VCaP (cell line): ENCODE results near the gene SV2B.

Experiments used
- H3K27ac ChIP-seq: fragments of 450-650 bp; 2 replicates; pipeline ENCODE4 v1.5.1; 2017
- TF ChIP-seq, protein P1 (sequence below): fragments of 450-650 bp; conservative IDR thresholded peaks from 2 replicates; pipeline ENCODE4 v1.5.1; 2017; ENCODE audit warnings: mild to moderate bottlenecking, moderate library complexity

SV2B gene

GRCh38 chr15:91067036-91067435, 33.0 kb upstream of the SV2B start:
- TF ChIP-seq, protein P1, sequence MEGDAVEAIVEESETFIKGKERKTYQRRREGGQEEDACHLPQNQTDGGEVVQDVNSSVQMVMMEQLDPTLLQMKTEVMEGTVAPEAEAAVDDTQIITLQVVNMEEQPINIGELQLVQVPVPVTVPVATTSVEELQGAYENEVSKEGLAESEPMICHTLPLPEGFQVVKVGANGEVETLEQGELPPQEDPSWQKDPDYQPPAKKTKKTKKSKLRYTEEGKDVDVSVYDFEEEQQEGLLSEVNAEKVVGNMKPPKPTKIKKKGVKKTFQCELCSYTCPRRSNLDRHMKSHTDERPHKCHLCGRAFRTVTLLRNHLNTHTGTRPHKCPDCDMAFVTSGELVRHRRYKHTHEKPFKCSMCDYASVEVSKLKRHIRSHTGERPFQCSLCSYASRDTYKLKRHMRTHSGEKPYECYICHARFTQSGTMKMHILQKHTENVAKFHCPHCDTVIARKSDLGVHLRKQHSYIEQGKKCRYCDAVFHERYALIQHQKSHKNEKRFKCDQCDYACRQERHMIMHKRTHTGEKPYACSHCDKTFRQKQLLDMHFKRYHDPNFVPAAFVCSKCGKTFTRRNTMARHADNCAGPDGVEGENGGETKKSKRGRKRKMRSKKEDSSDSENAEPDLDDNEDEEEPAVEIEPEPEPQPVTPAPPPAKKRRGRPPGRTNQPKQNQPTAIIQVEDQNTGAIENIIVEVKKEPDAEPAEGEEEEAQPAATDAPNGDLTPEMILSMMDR = no peak
- H3K27ac ChIP-seq = no peak overlapping the region

DNA sequence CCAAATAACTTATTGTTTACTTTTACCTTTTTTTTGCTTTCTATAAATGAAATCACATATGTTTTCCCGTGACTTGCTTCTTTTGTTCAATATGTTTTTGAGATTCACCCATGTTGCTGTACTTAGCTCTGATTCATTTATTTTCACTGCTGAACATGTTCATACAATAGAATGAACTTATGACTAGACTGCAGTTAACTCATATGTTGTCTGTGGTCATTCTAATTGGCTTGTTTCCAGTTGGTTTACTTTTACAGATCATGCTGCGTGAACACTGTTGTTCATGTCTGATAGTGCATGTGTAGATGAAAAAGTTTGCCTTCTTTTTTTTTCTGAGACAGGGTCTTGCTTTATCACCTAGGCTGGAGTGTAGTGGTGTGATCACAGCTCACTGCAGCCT, 31.6 kb upstream of the SV2B start:
- H3K27ac ChIP-seq = no peak overlapping the region
- TF ChIP-seq, protein P1 = no peak

DNA sequence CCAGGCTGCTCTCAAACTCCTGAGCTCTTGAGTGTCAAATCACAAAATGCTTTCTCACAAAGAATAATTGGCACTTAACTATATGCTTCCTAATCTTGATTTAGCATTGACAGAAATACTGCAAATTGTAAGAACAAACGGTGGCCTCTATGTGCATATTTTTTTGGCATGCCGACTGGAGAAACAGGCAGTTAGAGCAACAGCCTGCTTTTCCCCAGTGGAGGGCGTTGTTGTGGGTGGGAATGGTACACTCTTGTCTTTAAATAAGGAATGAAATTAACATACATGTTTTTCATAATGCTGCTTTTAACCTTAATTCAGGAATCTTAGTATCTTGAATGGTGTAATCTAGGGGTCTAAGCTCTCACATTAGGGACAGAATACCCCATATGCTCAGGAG, 31.1 kb upstream of the SV2B start:
- no peak overlapping the region for H3K27ac ChIP-seq
- TF ChIP-seq, protein P1 = no peak; the same call in 1 of the 2 replicates

GRCh38 chr15:91070872-91071271, 29.2 kb upstream of the SV2B start:
- no peak overlapping the region; the same call in 1 of the 2 replicates for H3K27ac ChIP-seq
- TF ChIP-seq, protein P1 = no peak

DNA sequence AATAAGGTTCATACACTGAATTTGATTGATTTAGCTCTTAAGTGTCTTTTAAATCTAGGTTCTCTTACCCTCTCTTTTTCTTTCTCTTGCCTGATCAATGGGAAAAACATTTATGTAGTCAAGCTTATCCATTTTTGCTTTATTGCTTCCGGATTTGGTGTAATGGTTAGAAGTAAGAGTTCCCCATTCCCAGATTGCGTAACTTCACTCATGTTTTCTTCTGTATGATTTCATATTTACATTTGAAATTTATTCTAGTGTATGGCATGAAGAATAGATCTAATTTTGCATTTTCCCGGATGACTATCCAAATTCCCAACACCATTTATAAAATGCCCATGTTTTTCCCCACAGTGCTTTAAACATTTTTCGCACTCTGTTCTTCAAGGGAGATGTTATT, 27.9 kb upstream of the SV2B start:
- TF ChIP-seq, protein P1 = no peak
- peak overlapping the region; percentile 50 for H3K27ac ChIP-seq

GRCh38 chr15:91073077-91073476, 27.0 kb upstream of the SV2B start:
- H3K27ac ChIP-seq = peak overlapping the region; percentile 50
- TF ChIP-seq, protein P1 = no peak

GRCh38 chr15:91073768-91074167, 26.3 kb upstream of the SV2B start:
- TF ChIP-seq, protein P1 = no peak
- peak overlapping the region; percentile 50 for H3K27ac ChIP-seq

DNA sequence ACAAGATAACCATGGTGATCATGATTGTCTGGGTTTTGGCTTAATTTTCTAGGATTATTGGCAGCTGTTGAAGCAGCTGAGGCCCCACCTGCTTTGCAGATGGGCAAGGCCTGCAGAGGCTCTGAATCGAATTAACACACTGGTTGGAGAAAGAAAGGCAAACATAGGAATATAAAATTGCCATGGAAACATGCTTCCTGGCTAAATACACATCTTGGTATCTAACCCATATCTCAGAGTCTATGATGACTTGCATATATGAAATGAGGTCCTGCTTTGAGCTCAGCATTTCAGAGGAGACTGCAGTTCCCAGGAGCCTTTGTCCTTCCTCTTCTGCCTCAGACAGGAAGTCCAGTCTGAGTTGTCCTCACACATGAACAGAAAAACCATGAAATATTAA, 24.3 kb upstream of the SV2B start:
- TF ChIP-seq, protein P1 = no peak
- no peak overlapping the region for H3K27ac ChIP-seq
